Measurements from ENCODE around the gene MGST2.

MGST2 gene

GRCh38 chr4:139645458-139645857 lies 20.2 kb upstream of the MGST2 start:
- no peak for DNase-seq

DNA sequence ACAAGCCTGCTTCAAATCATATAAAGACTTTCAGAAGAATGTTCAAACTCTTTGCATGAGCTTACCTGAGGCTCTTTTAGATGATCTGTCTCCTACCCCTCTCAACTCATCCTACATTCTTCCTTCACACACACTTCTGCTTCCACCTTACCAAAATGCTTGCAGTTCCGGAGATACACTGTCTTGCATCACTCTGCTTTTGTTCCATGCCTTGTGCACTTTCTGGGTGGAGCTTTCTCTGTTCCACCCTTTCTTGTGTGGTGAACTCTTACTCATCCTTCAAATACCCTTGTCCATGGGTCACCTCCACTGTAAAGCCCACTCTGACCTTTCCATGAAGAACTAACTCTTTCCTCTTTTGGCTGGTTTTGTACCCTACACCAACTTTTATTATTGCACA lies 18.4 kb upstream of the MGST2 start:
- no peak for DNase-seq

DNA sequence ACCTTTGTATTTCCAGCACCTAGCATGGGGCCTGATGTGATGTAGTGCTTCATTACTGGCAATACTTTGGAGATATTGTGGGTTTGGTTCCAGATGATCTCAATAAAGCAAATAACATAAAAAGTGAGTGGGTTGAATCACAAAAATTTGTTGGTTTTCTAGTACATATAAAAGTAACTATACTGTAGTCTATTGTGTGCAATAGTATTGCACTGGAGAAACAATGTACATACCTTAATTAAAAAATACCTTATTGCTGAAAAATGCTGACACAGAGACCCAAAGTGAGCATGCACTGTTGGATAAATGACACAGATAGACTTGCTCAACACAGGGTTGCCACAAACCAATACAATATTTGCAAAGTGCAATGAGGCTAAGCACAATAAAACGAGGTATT lies 17.7 kb upstream of the MGST2 start:
- DNase-seq, result no peak

DNA sequence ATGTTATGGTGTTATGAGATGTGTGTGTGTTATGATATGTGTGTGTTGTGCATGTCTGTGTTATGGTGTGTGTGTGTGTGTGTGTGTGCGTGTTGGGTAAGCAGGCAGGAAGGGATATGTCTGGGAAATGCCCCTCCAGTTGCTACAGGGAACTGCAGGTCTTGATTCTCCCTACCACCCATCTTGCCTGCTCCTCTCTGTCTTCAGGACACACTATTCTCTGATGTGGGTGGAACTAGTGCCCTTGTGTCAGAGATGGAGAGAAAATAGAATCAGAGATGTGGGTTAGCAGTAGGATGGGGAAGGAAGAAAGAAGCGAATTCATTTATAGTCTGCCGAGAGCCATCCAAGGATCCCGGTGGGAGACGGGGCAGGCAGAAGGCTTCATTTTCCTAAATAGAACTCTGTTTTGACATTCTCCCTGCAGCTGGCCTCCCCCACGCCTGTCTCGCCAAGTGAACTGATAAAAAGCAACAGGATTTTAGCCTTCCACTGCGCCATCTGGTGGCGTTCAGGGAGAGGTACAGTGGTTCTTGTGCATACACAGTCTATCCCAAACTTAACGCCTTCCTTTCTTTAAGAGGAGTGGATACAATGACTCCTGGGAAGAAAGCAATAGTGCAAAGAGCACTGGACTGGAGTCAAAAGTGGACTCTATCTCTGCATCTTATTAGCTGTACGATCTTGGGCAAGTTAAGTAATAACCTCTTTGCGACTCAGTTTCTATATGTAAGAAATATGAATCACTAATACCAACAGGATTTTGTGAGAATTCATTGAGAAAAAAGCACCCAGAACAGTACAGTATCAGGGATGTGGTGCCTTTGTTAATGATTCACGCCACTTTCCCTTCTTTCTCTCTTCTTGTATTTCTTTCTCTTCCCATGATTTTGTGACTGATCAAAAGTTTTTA lies 14.1 kb upstream of the MGST2 start:
- DNase-seq, result peak; percentile 67

- DNase-seq, result no peak
Observed at GRCh38 chr4:139654516-139654915, 11.1 kb upstream of the MGST2 start.

GRCh38 chr4:139655116-139655515 lies 10.5 kb upstream of the MGST2 start:
- no peak for DNase-seq

DNA sequence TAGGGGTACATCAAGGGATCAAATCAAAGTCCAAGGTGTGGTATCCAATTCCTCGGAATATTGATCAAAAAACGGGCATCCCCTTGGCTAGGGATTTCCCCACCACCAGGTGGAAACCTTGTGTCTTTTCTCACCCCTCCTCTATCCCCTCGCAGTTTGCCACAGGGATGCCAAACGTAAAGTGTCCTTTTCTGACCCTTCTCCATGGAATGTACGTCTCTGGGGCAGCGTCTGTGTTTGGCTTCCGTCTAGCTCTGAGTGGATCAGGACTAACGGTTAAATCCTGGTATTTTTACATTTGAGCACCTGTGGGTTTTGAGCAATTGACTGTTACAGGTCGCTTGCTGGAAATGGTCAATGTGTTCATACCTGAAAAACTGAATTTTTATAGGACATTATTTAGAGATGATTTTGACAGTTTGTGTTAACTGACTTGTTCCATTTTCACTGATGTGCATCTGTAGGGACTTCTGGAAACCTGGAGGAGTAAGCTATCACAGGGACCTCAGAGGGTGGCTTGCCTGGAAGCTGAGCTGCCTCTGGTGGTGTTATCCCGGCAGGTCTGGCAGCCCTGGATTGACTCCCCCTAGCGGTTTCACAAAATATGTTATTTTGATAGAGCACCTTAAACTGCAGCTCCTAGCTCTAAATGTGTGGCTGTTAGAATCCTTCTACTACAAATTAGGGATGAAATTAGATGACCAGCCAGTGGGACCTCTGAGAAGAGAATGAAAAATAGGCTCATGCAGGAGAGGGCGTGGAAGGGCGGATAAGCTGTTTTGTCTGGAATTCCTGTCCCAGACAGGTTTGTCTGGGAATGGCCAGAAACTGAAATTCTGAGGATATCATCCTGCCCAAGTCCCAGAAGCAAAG lies 8.8 kb upstream of the MGST2 start:
- DNase-seq, result peak; percentile 34

GRCh38 chr4:139658185-139658584 lies 7.4 kb upstream of the MGST2 start:
- DNase-seq, result no peak

- DNase-seq, result no peak
Observed at GRCh38 chr4:139658586-139659382, 6.8 kb upstream of the MGST2 start.

- DNase-seq, result no peak
Observed at GRCh38 chr4:139659735-139660424, 5.7 kb upstream of the MGST2 start.

- no peak for DNase-seq
Observed at GRCh38 chr4:139660568-139661043, 5.0 kb upstream of the MGST2 start.

DNA sequence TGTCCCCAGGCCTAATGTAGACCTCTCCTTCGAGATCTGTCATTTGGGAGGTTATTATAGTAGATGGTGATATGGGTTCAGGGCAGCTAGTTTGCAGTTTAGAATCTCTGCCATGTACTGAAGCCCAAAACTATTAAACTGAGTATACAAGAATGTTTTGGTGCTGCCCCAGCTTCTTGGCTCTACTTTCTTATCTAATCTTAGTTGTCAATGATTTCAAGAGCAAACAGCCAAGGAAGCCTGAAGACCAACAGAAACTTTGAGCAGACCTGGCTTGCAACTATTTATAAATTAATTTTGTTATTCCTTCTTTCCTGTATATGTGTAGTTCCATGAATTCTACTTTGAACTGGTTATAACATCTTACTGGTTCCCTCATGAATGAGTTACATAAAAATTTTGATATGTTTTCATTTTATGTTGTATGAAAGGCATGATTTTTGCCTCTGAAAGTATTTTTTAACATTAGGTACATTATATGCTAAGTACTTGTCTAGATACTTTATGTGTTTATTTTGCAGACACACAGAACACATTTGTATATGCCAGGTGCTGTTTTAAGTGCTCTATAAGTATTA lies 2.0 kb upstream of the MGST2 start:
- no peak for DNase-seq

DNA sequence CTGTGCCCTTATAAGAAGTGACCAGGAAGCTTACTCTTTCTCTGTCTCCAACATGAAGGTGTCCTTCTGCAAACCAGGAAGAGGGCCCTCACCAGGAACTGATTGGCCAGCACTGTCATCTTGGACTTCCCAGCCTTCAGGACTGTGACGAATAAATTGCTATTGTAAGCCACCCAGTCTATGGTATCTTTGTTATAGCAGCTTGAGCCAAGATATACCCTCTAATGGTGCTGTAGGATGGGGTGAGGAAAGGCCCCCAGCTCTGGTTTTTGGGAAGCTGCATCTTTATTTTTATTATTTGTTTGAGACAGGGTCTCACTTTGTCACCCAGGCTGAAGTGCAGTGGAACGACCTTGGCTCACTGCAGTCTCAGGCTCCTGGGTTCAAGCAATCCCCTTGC lies 1.2 kb upstream of the MGST2 start:
- DNase-seq, result no peak

DNA sequence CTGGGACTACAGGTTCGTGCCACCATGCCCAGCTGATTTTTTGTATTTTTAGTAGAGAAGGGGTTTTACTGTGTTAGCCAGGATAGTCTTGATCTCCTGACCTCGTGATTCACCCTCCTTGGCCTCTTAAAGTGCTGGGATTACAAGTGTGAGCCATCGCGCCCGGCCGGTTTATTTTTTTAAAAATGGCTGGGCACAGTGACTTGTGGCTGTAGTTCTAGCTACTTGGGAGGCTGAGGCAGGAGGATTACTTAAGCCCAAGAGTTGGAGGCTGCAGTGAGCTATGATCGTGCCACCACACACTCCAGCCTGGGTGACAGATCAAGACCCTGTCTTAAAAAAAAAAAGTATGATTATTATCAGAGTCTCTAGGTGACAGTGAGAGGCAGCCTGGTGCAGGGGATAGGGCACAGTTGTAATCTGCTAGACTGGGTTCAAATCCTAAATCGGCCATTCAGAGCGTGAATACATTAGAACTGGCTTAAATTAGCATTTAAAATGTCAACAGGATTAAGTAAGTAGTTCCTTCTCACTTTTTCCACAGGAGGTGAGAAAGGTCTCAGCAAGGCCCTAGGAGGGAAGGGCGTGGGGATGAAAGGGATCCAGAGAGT lies 435 bp upstream of the MGST2 start:
- no peak for DNase-seq

- no peak for DNase-seq
Observed at GRCh38 chr4:139666735-139667281, 1.2 kb downstream of the MGST2 start.

GRCh38 chr4:139668036-139668435 lies 2.4 kb downstream of the MGST2 start:
- DNase-seq, result no peak

DNA sequence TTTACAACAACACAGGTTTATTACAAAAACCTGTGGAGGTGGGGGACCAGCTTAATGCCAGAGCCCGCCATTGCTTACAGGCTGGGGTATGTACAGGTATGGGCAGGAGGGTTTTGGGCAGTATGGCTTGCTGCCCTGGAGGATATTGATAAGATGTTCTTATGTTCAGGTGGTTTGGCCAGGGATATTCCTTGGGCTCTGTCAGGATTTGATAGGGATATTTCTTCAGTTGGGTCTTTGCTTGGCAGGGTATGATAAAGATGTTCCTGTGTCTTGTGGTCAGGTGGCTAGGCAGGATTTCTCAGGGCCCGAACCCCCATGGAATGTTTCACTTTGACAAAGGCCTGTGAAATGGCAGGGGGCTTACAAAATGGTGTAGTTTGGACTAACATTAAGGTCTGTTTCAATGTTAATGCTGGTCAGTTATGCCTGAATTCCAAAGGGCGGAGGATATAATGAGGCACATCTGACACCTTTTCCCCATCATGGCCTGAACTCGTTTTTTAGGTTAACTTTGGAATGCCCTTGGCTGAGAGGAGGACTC lies 3.1 kb downstream of the MGST2 start:
- no peak for DNase-seq

- DNase-seq, result no peak
Observed at GRCh38 chr4:139669335-139669734, 3.7 kb downstream of the MGST2 start.

DNA sequence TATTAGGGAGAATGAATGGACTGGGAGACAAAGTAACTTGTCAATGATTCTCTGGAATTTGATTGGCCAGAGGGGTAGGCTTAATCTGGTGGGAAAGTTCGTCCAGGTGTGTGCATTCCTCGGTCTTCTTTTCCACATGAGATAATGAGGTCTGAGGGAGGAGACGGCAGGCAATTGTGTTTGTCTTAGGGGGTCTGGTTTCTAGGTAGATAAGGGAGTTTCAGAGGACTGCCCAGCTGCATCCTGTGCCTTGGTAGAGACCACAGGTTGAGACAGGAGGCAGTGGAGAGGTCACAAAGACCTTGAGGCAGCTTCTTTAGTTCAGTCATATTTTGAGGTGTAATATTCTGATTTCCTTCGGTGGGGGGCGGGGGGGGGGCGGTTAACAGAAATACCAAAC lies 4.3 kb downstream of the MGST2 start:
- DNase-seq, result no peak

DNA sequence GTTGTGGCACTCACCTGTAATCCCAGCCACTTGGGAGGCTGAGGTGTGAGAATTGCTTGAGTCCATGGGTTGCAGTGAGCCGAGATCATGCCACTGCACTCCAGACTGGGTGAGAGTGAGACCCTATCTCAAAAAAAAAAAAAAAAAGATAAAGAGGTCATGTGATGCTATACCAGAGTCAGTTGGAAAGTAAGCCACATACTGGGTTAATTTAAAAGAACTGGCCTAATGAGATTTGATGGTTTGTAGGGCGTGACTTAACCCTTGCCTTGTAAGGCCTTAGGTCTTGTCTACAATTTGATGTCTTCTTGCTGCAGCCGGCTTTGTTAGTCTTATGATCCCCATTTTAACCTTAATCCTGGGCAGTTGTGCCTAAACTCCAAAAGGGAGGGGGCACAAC lies 5.2 kb downstream of the MGST2 start:
- no peak for DNase-seq

GRCh38 chr4:139672215-139672614 lies 6.6 kb downstream of the MGST2 start:
- no peak for DNase-seq
